K562 (cell line): ENCODE data around the gene OLFML1. TPM values are rescaled to one million over a fixed set of nuclear protein-coding genes. Genes with fewer than 3 reads are reported as not detected.

Source experiments
- ATAC-seq: fragments of 200-7000 bp; cut with Tn5 transposase; 3 replicates; pipeline ENCODE4 v1.9.1; 2020; ENCODE audit warnings: moderate library complexity
- BruUV-seq: library from RNA; stranded (reverse); fragments of 400-500 nt; replicated peaks from 2 replicates; lab custom pipeline; 2021; lab: Mats Ljungman, UMichigan
- CTCF ChIA-PET: fragments of 300-600 bp; formaldehyde crosslinking; extraction: SDS; loops from one replicate; lab custom pipeline; 2021; ENCODE audit warnings: low intra/inter-chr PET ratio; lab: Yijun Ruan, JAX
- POLR2A ChIA-PET: fragments of 300-600, 350-650 bp; sonication (Branson Sonifier 250); formaldehyde crosslinking; extraction: SDS; loops from one replicate; lab custom pipeline; 2021; ENCODE audit warnings: antibody characterized with exemption, inconsistent platforms; lab: Yijun Ruan, JAX
- DNase-seq, 4 experiments: peaks; one replicate each; pipeline versions ENCODE4 v3.0.0 to v3.0.0-alpha.2; 2011 to 2018; ENCODE audit warnings: low spot score in 3 of 4, mixed read lengths in 3 of 4; ENCODE audit errors: extremely low read depth in 1 of 4
- FAIRE-seq: peaks from 2 replicates; lab custom pipeline; 2011; peaks lifted over from hg19 to GRCh38; lab: Jason Lieb, UNC
- H2AFZ ChIP-seq: 2 replicates; pipeline ENCODE4 v1.6.0; 2011; ENCODE audit warnings: low read depth, low read length, control low read depth, inconsistent platforms
- H3K27ac ChIP-seq: fragments of 200-600 bp; 3 replicates; pipeline ENCODE4 v1.8.0; 2011; ENCODE audit warnings: low read depth, mild to moderate bottlenecking, control low read depth, inconsistent platforms, low read length, moderate library complexity, mixed read lengths; ENCODE audit errors: extremely low read depth
- H3K27me3 ChIP-seq, 2 experiments: fragments of 300-600 bp in 1 of 2; 2 replicates in 1 of 2; 3 replicates in 1 of 2; pipeline versions ENCODE4 v1.6.0 to v1.8.0; 2011; ENCODE audit warnings: inconsistent platforms in 2 of 2, low read length in 2 of 2, mild to moderate bottlenecking in 1 of 2, mixed read lengths in 1 of 2, moderate library complexity in 1 of 2; ENCODE audit not compliant: control insufficient read depth in 2 of 2, insufficient read depth in 2 of 2
- H3K36me3 ChIP-seq: fragments of 300-600 bp; 3 replicates; pipeline ENCODE4 v1.8.0; 2011; ENCODE audit warnings: mild to moderate bottlenecking, low read length, inconsistent platforms; ENCODE audit not compliant: control insufficient read depth, insufficient read depth
- H3K4me1 ChIP-seq, 2 experiments: fragments of 200-600 bp in 1 of 2; replicated peaks in 1 of 2; 2 replicates in 1 of 2; 3 replicates in 1 of 2; pipeline versions ENCODE4 v1.5.1 to v1.8.0; 2011; ENCODE audit warnings: inconsistent platforms in 2 of 2, low read length in 2 of 2, mild to moderate bottlenecking in 1 of 2, mixed read lengths in 1 of 2, moderate library complexity in 1 of 2; ENCODE audit not compliant: control insufficient read depth in 2 of 2, insufficient read depth in 2 of 2
- H3K4me2 ChIP-seq: 2 replicates; pipeline ENCODE4 v1.6.1; 2011; ENCODE audit warnings: low read length, control low read depth, inconsistent platforms, mixed read lengths; ENCODE audit not compliant: insufficient read depth
- H3K4me3 ChIP-seq: fragments of 200-600 bp; sonication (generic), shearing (Covaris generic); 2 replicates; pipeline ENCODE4 v1.5.1; 2016; ENCODE audit warnings: control low read depth, inconsistent platforms
- H3K79me2 ChIP-seq: fragments of 200-600 bp; 3 replicates; pipeline ENCODE4 v1.8.0; 2011; ENCODE audit warnings: low read length, inconsistent platforms; ENCODE audit not compliant: control insufficient read depth, insufficient read depth
- H3K9ac ChIP-seq, 2 experiments: 2 replicates each; pipeline versions ENCODE4 v1.6.0 to v1.6.1; 2011; ENCODE audit warnings: low read depth in 2 of 2, low read length in 2 of 2, control low read depth in 1 of 2, inconsistent platforms in 1 of 2, mild to moderate bottlenecking in 1 of 2, mixed read lengths in 1 of 2; ENCODE audit not compliant: insufficient read depth in 1 of 2
- H3K9me1 ChIP-seq: one replicate; pipeline ENCODE4 v1.6.0; 2011; ENCODE audit warnings: inconsistent platforms, mild to moderate bottlenecking, low read length, moderate library complexity; ENCODE audit not compliant: control insufficient read depth, insufficient read depth
- H3K9me3 ChIP-seq: replicated peaks from 2 replicates; pipeline ENCODE4 v1.5.1; 2011; ENCODE audit warnings: low read depth, low read length, inconsistent platforms; ENCODE audit not compliant: control insufficient read depth, insufficient read depth
- H4K20me1 ChIP-seq: replicated peaks from 2 replicates; pipeline ENCODE4 v1.6.1; 2011; ENCODE audit warnings: low read length, inconsistent platforms, mixed read lengths; ENCODE audit not compliant: control insufficient read depth, insufficient read depth
- FOXO4 ChIP-seq: fragments of 450-650 bp; formaldehyde crosslinking; IDR thresholded peaks from 2 replicates; pipeline ENCODE4 v1.4.0; 2020; ENCODE audit warnings: mild to moderate bottlenecking, moderate library complexity
- MCM3 ChIP-seq: fragments of 450-650 bp; IDR thresholded peaks from 2 replicates; pipeline ENCODE4 v1.6.1; 2016
- MTF1 ChIP-seq: fragments of 250-450 bp; sonication (Bioruptor Pico); IDR thresholded peaks from 2 replicates; pipeline ENCODE4 v1.9.0; 2021; ENCODE audit warnings: moderate library complexity, mild to moderate bottlenecking, inconsistent platforms, borderline replicate concordance
- WGBS: fragments of 100-300 bp; shearing (Covaris generic); methylation state at CpG from one replicate; pipeline ENCODE4 v1.1.6; 2016; ENCODE audit warnings: low coverage, mixed read lengths; ENCODE audit not compliant: insufficient coverage; ENCODE audit errors: missing lambda C conversion rate; 5-methylcytosine and 5-hydroxymethylcytosine counted together
- in situ Hi-C: fragments of 300-500 bp; cut with MboI; formaldehyde crosslinking; loops from 4 replicates; pipeline ENCODE4 v1.15.0; 2018; ENCODE audit warnings: inconsistent platforms, mixed read lengths
- intact Hi-C: fragments of 100-400 bp; cut with micrococcal nuclease; formaldehyde crosslinking; loops from 2 replicates; pipeline ENCODE4 v1.14.2; 2022
- polyA plus RNA-seq, 8 experiments: library from polyadenylated mRNA; depleted of rRNA in 4 of 8; stranded (reverse) in 5 of 8; unstranded in 3 of 8; fragments of >200 nt; fragmentation: Nextera tagmentation in 2 of 8; fragmentation: Illumina TruSeq in 1 of 8; extraction: Ambion mirVana in 2 of 8; extraction: Trizol in 1 of 8; gene quantifications; 2 replicates each; pipeline versions ENCODE4 v1.2.1 to v1.2.3, GENCODE V29; 2011 to 2014; ENCODE audit warnings: inconsistent platforms in 1 of 8, missing spikeins in 1 of 8
- total RNA-seq, 7 experiments: library from RNA; depleted of rRNA in 6 of 7; stranded (reverse); fragments of >200 nt in 6 of 7; fragmentation: Illumina TruSeq in 2 of 7; extraction: Trizol in 2 of 7; gene quantifications; 2 replicates each; pipeline versions ENCODE4 v1.2.1 to v1.2.3, GENCODE V29; 2011 to 2021; ENCODE audit warnings: low replicate concordance in 1 of 7

Gene OLFML1
- total and polyA plus RNA-seq, 9 of the 15 experiments (the other 6 are each of a cell fraction or from before 2014, with no cell fraction given): not detected

GRCh38 chr11:7444091-7444981 lies 41.0 kb upstream of the OLFML1 start:
- POLR2A ChIA-PET: interaction anchor here (0.7 kb wide), 1 partner anchor 27 kb away, joined by 3 read pairs; no protein-coding TSS in a partner anchor
- no peaks in the 10 kb centered on the region; the same call in 1 of the 2 replicates for H4K20me1 ChIP-seq

More at GRCh38 chr11:7444091-7444981, 41.0 kb upstream of the OLFML1 start:
- H3K79me2 ChIP-seq: no peaks in the 10 kb centered on the region
- no TSS peak for BruUV-seq
- CTCF ChIA-PET: no interaction called here
- H3K9ac ChIP-seq: no peak overlapping the region
- DNase-seq (no peak), FAIRE-seq (no peak), ATAC-seq (no peak)
- WGBS: 1% methylated on average over 6 of the region's 6 CpGs
- TF ChIP-seq MCM3 (no peak), FOXO4 (CRISPR knock-in tag) (no peak), MTF1 (CRISPR knock-in tag) (no peak)
- no peaks in the 10 kb centered on the region for H3K9me3 ChIP-seq
- no peaks in the 10 kb centered on the region for H3K4me1 ChIP-seq
- H3K4me2 ChIP-seq: no peak overlapping the region
- intact Hi-C loops (no loop called here), in situ Hi-C loops (loop anchor here (10.0 kb wide), 1 partner anchor 350 kb away; no protein-coding TSS in a partner anchor)
- no peak overlapping the region for H2AFZ ChIP-seq
- H3K27me3 ChIP-seq: no peaks in the 10 kb centered on the region; a peak in 1 of 5 replicates
- no peaks in the 10 kb centered on the region for H3K36me3 ChIP-seq
- no peaks in the 10 kb centered on the region for H3K9me1 ChIP-seq
- no peak overlapping the region for H3K4me3 ChIP-seq
- no peak overlapping the region for H3K27ac ChIP-seq
